HL-60 (cell line): ENCODE data around the gene SPATA31E1.
"Not testable (repeated sequence)": the region's sequence is repeated elsewhere in the genome, so short reads cannot be mapped to it uniquely, and the experiment has no call there.

Experiments used
- DNase-seq, 2 experiments: peaks; one replicate each; pipeline ENCODE4 v3.0.0-alpha.2; 2010 to 2020; ENCODE audit warnings: low read depth in 1 of 2, low spot score in 1 of 2
- H3K27ac ChIP-seq: fragments of 250-450 bp; sonication (Bioruptor Pico); replicated peaks from 2 replicates; pipeline ENCODE4 v1.5.1; 2020; ENCODE audit warnings: mild to moderate bottlenecking, moderate library complexity
- H3K27me3 ChIP-seq: fragments of 250-450 bp; sonication (Bioruptor Pico); 2 replicates; pipeline ENCODE4 v1.5.1; 2021; ENCODE audit warnings: mild to moderate bottlenecking, moderate library complexity; ENCODE audit not compliant: insufficient read depth, poor library complexity, severe bottlenecking
- H3K4me3 ChIP-seq: replicated peaks from 2 replicates; pipeline ENCODE4 v1.5.1; 2011; ENCODE audit warnings: mild to moderate bottlenecking, control low read depth, low read length; ENCODE audit not compliant: insufficient read depth

SPATA31E1 gene

GRCh38 chr9:87921561-87921960, 38.9 kb downstream of the SPATA31E1 start:
- not testable (repeated sequence) for DNase-seq, H3K4me3 ChIP-seq, H3K27me3 ChIP-seq, H3K27ac ChIP-seq

DNA sequence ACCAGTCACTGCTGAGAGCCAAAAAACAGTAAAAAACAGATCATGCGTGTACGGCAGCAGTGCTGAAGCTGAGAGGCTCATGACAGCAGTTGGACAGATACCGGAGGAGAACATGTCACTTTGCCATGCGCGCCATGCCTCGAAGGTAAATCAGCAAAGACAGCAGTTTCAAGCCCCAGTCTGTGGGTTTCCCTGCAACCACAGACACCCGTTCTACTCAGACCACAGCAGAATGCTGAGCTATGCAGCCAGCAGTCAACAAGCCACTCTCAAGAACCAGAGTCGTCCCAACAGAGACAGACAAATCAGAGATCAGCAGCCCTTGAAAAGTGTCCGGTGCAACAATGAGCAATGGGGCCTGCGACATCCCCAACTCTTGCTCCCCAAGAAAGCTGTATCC, 40.3 kb downstream of the SPATA31E1 start:
- H3K27me3 ChIP-seq, DNase-seq, H3K4me3 ChIP-seq, H3K27ac ChIP-seq: not testable (repeated sequence)

DNA sequence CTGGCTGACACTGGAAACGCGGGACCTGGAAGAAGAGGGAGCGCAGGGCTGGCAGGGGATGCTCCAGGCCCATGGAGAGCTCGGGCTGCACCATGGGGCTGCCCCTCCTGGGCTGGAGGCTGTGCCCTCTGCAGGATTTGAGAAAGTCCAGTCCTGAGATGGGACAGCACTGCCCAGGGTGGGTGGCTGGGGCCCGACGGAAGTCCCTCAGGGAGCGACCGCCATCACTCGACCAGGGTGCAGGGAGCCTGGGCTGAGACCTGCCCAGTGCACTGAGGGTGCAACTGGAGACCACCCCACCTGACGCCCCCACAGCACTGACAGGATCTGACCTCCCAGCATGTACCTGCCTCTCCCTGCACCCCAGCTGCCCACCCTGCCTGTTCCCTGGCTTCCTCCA, 42.2 kb downstream of the SPATA31E1 start:
- not testable (repeated sequence) for H3K4me3 ChIP-seq, H3K27ac ChIP-seq, H3K27me3 ChIP-seq, DNase-seq

DNA sequence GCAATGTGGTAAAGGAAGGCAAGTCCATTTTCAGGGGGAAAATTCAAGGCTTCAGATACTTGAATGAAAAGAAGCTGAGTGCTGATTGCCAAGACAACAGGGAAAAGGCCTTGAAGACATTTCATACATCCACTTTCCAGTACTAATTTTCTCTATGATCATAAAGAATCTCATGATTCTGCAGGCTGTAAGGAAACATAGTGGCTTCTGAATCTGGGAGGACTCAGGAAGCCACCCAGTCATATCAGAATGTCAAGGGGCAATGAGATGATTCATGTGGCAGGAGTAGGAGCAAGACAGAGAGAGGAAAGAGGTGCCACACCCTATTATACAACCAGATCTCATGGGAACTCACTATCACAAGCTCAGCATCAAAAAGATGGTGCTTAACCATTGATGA, 46.5 kb downstream of the SPATA31E1 start:
- H3K4me3 ChIP-seq = not testable (repeated sequence)

GRCh38 chr9:87934444-87934843, 51.8 kb downstream of the SPATA31E1 start:
- H3K27ac ChIP-seq, DNase-seq, H3K4me3 ChIP-seq, H3K27me3 ChIP-seq: not testable (repeated sequence)

More for the DNA sequence above, 46.5 kb downstream of the SPATA31E1 start:
- not testable (repeated sequence) for H3K27ac ChIP-seq, DNase-seq, H3K27me3 ChIP-seq

DNA sequence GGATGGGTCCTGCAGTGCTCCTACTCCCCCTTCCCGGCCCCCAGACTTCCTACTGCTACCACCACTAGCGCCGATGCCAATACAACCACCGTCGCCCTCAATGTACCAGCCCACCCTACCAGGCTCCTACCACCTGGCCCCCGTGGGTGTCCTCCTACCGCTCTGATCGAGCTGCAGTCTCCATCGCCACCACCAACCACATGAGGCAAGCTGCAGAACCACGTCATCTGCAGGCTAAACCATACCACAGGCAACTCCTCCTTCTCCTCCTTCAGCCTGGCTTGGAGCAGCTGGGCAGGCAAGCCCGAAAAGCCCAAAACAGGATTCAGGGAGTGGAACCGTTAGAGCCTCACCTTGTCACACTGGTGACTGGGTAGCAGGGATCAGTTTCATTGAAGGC, 54.7 kb downstream of the SPATA31E1 start:
- H3K27ac ChIP-seq, H3K27me3 ChIP-seq, H3K4me3 ChIP-seq, DNase-seq: not testable (repeated sequence)

DNA sequence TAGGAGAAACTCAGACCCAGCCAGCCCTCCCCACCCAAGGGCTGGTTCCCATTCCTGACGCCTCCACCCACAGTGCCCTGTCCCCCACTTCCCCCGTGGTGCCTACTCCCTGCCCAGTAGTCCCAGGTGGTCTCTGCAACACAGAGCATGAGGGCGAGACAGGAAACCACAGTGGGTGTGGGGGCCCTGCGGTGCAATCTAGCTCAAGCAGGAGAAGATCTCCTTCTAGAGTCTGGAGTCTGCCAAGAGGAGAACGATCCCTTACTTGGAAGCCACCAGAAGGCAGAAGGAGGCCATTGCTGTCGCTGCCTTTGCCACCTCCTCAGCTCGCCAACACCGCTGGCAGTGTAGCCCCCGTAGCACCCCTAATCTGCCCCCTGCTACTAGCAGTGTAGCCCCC, 55.2 kb downstream of the SPATA31E1 start:
- DNase-seq, H3K27me3 ChIP-seq, H3K4me3 ChIP-seq, H3K27ac ChIP-seq: not testable (repeated sequence)

DNA sequence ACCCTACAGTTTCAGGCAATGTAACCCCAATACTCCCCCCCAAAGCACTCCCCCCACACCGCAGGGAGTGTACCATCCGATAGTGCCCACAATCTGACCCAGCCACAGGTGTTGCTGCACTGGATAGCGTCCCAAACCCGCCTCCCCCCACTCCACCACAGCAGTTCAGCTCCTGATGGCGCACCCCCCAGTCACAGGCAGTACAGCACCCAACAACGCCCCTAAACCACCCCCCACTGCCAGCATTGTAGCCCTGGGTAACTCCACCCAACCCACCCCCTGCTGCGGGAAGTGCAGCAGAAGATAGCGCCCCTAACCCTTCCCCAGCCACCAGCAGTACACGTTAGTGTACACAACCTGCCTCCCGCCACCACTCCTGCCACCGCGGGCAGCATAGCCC, 55.7 kb downstream of the SPATA31E1 start:
- H3K4me3 ChIP-seq, H3K27ac ChIP-seq, H3K27me3 ChIP-seq, DNase-seq: not testable (repeated sequence)
